ENCODE results near the gene CYTL1. TPM values are rescaled to one million over a fixed set of nuclear protein-coding genes. Genes with fewer than 3 reads are reported as not detected.

The CYTL1 gene
- total and polyA plus RNA-seq, 2 of the 4 experiments (the other 2 are of a cell fraction), result 1.3 to 7.4 TPM

- H3K56ac ChIP-seq (ENCODE audit: extremely low read depth, insufficient read depth, low read length), result no peak overlapping the region
- H2AK9ac ChIP-seq (replicated peaks; ENCODE audit: low read depth, low read length, poor library complexity), result peak overlapping the region; percentile 68
- in situ Hi-C loops (cut with MboI; ENCODE audit: low sequenced_read_pairs), result loop anchor here (10.0 kb wide), 2 partner anchors 464 to 506 kb away; no protein-coding TSS in a partner anchor
- DNase-seq (peak; percentile 62), ATAC-seq (ENCODE audit: low read depth) (peak; percentile 83)
- ChIA-PET CTCF (interaction anchor here (0.6 to 1.0 kb wide), 2 partner anchors 60 to 162 kb away, joined by 3 read pairs; partner anchors contain the start of gene STK32B), POLR2A (ENCODE audit: unreplicated experiment) (no interaction called here)
- H3K18ac ChIP-seq (ENCODE audit: low read depth, low read length), result no peak overlapping the region; the same call in 1 of the 2 replicates
- no peaks in the 10 kb centered on the region for H3K36me3 ChIP-seq (ENCODE audit: control insufficient read depth, insufficient read depth, low read length)
- peak overlapping the region; percentile 66 for H2BK120ac ChIP-seq (ENCODE audit: low read depth, low read length)
- H2BK15ac ChIP-seq (ENCODE audit: low read depth, low read length), result 0 out of 3 replicates have a peak overlapping the region, but pooled peaks have one; percentile 50
- H3K4me2 ChIP-seq (ENCODE audit: low read depth, low read length), result no peak overlapping the region
- H3K9me3 ChIP-seq (ENCODE audit: control insufficient read depth, insufficient read depth, low read length), result no peaks in the 10 kb centered on the region
- no peaks in the 10 kb centered on the region for H3K79me1 ChIP-seq (ENCODE audit: low read depth in 1 of 2, low read length in 2 of 2)
- intact Hi-C loops (cut with micrococcal nuclease), result loop anchor here (1.0 to 10.0 kb wide), 4 partner anchors 48 to 510 kb away; no protein-coding TSS in a partner anchor
- peak overlapping the region; percentile 70 for H3K4ac ChIP-seq (ENCODE audit: low read depth, low read length)
- peak overlapping the region; percentile 12 for H2BK5ac ChIP-seq (ENCODE audit: low read depth, low read length, poor library complexity, severe bottlenecking)
- peak overlapping the region; percentile 25 to 72; a peak in 2 of 4 replicates for H4K8ac ChIP-seq (ENCODE audit: low read depth in 2 of 2, low read length in 2 of 2)
- peak overlapping the region; percentile 20; the same call in 1 of the 2 replicates for H2BK20ac ChIP-seq (ENCODE audit: low read depth, low read length)
- H2AFZ ChIP-seq (replicated peaks; ENCODE audit: low read length, poor library complexity), result peak overlapping the region; percentile 87
- H3K14ac ChIP-seq (replicated peaks; ENCODE audit: low read depth, low read length), result no peak overlapping the region
- H3K4me1 ChIP-seq (ENCODE audit: control insufficient read depth, insufficient read depth, low read length), result peaks cover 12% of the 10 kb centered on the region
- H3K9me1 ChIP-seq (ENCODE audit: insufficient read depth, low read length), result peaks cover 4% of the 10 kb centered on the region; the same call in 1 of the 2 replicates
- H3K9ac ChIP-seq (ENCODE audit: low read depth, low read length), result no peak overlapping the region
- H3K27ac ChIP-seq (ENCODE audit: insufficient read depth, low read length), result peak overlapping the region; percentile 58; the same call in 1 of the 2 replicates
- dilution Hi-C loops (cut with HindIII; ENCODE audit: low sequenced_read_pairs, unreplicated experiment), result no loop called here
- H2AK5ac ChIP-seq (ENCODE audit: low read depth, low read length), result no peak overlapping the region
- H4K20me1 ChIP-seq (ENCODE audit: insufficient read depth, low read length), result no peaks in the 10 kb centered on the region
- no TSS peak for BruUV-seq (replicated peaks)
- 4% methylated on average over 3 of the region's 15 CpGs; no CpG with 5 or more reads in 1 of the 2 experiments for WGBS, 2 experiments (ENCODE audit: extremely low coverage in 2 of 2, insufficient read length in 1 of 2)
- H3K23ac ChIP-seq (ENCODE audit: low read depth, low read length), result no peak overlapping the region
- H4K5ac ChIP-seq (ENCODE audit: low read depth, low read length), result no peak overlapping the region
- no peak overlapping the region for H4K91ac ChIP-seq (ENCODE audit: insufficient read depth, low read depth, low read length)
- TF ChIP-seq BHLHE40 (IDR thresholded peaks at IDR 0.05; ENCODE audit: low read depth, low read length) (peak; percentile 30; the same call in 1 of the 2 replicates), CTCF (conservative IDR thresholded peaks at IDR 0.05; ENCODE audit: low read depth, low read length) (no peak)
- no peak overlapping the region for H3K4me3 ChIP-seq (ENCODE audit: insufficient read depth, low read depth, low read length)
- no peaks in the 10 kb centered on the region for H3K27me3 ChIP-seq (ENCODE audit: control insufficient read depth, insufficient read depth, low read length)
Observed at GRCh38 chr4:4990857-4991540, 28.3 kb downstream of the CYTL1 start.
